H1 (cell line): ENCODE data around the gene RBM10. TPM values are rescaled to one million over a fixed set of nuclear protein-coding genes. Genes with fewer than 3 reads are reported as not detected.
"Not testable (repeated sequence)": the region's sequence is repeated elsewhere in the genome, so short reads cannot be mapped to it uniquely, and the experiment has no call there.

Experiments used
- CTCF ChIA-PET: fragments of 300-600 bp; sonication (Branson Sonifier 250); formaldehyde crosslinking; loops from one replicate; lab custom pipeline; 2021; ENCODE audit not compliant: partially characterized antibody; lab: Charles Lee
- POLR2A ChIA-PET: fragments of 300-600 bp; sonication (Branson Sonifier 250); formaldehyde crosslinking; loops from one replicate; lab custom pipeline; 2021; ENCODE audit warnings: inconsistent platforms; ENCODE audit not compliant: partially characterized antibody; lab: Charles Lee
- DNase-seq, 2 experiments: peaks; one replicate each; pipeline versions ENCODE4 v3.0.0 to v3.0.0-alpha.2; 2010 to 2022; ENCODE audit warnings: low spot score in 2 of 2, low read depth in 1 of 2, mixed read lengths in 1 of 2
- FAIRE-seq: peaks from 2 replicates; lab custom pipeline; 2011; peaks lifted over from hg19 to GRCh38; lab: Jason Lieb, UNC
- H2AFZ ChIP-seq: 2 replicates; pipeline ENCODE4 v1.8.1; 2012; ENCODE audit warnings: low read length, inconsistent platforms
- H2AK5ac ChIP-seq: 2 replicates; pipeline ENCODE4 v1.6.1; 2013; ENCODE audit warnings: low read depth, low read length
- H2BK120ac ChIP-seq: replicated peaks from 2 replicates; pipeline ENCODE3; 2013; ENCODE audit warnings: low read depth, low read length, inconsistent platforms
- H2BK12ac ChIP-seq: 2 replicates; pipeline ENCODE4 v1.6.1; 2013; ENCODE audit warnings: low read depth, low read length
- H2BK15ac ChIP-seq: 2 replicates; pipeline ENCODE4 v1.6.1; 2013; ENCODE audit warnings: low read length
- H2BK20ac ChIP-seq: 2 replicates; pipeline ENCODE4 v1.6.1; 2013; ENCODE audit warnings: low read length
- H2BK5ac ChIP-seq: 2 replicates; pipeline ENCODE4 v1.6.1; 2013; ENCODE audit warnings: low read depth, low read length
- H3K14ac ChIP-seq: 2 replicates; pipeline ENCODE4 v1.6.1; 2013; ENCODE audit warnings: inconsistent platforms; ENCODE audit not compliant: insufficient read length
- H3K18ac ChIP-seq: 2 replicates; pipeline ENCODE4 v1.6.1; 2013; ENCODE audit warnings: low read length; ENCODE audit errors: extremely low read depth
- H3K23ac ChIP-seq: 2 replicates; pipeline ENCODE4 v1.6.1; 2013; ENCODE audit warnings: inconsistent platforms; ENCODE audit not compliant: insufficient read length
- H3K23me2 ChIP-seq: 2 replicates; pipeline ENCODE4 v1.6.1; 2013; ENCODE audit warnings: low read depth, low read length
- H3K27ac ChIP-seq: 2 replicates; pipeline ENCODE4 v1.6.1; 2011; ENCODE audit warnings: low read depth, low read length, inconsistent platforms
- H3K27me3 ChIP-seq, 4 experiments: replicated peaks in 1 of 4; 1 replicate in 1 of 4; 2 replicates in 3 of 4; pipeline versions ENCODE4 v1.6.1 to v1.8.1; 2011 to 2013; ENCODE audit warnings: low read length in 3 of 4, mild to moderate bottlenecking in 3 of 4, inconsistent platforms in 2 of 4, mixed read lengths in 2 of 4, moderate library complexity in 1 of 4; ENCODE audit not compliant: control insufficient read depth in 3 of 4, insufficient read depth in 3 of 4; ENCODE audit errors: extremely low read depth in 1 of 4
- H3K36me3 ChIP-seq, 4 experiments: 2 replicates each; pipeline versions ENCODE4 v1.6.1 to v1.8.1; 2011 to 2013; ENCODE audit warnings: mild to moderate bottlenecking in 4 of 4, low read length in 3 of 4, moderate library complexity in 2 of 4, control low read depth in 1 of 4, inconsistent platforms in 1 of 4; ENCODE audit not compliant: insufficient read depth in 4 of 4, control insufficient read depth in 2 of 4
- H3K4ac ChIP-seq: replicated peaks from 2 replicates; pipeline ENCODE3; 2013; ENCODE audit warnings: low read length, low read depth, mixed read lengths, inconsistent platforms; ENCODE audit not compliant: insufficient read length
- H3K4me1 ChIP-seq, 4 experiments: replicated peaks in 1 of 4; 1 replicate in 1 of 4; 2 replicates in 3 of 4; pipeline versions ENCODE4 v1.6.1 to v1.8.1; 2011 to 2013; ENCODE audit warnings: low read length in 3 of 4, inconsistent platforms in 2 of 4, mixed read lengths in 1 of 4; ENCODE audit not compliant: insufficient read depth in 4 of 4, control insufficient read depth in 3 of 4
- H3K4me2 ChIP-seq, 2 experiments: 2 replicates each; pipeline versions ENCODE4 v1.6.1 to v1.8.1; 2011 to 2013; ENCODE audit warnings: low read depth in 2 of 2, low read length in 2 of 2, control low read depth in 1 of 2, inconsistent platforms in 1 of 2, mild to moderate bottlenecking in 1 of 2; ENCODE audit not compliant: insufficient read depth in 1 of 2
- H3K4me3 ChIP-seq, 4 experiments: fragments of 200-600, 300-600 bp in 1 of 4; sonication (generic), shearing (Covaris generic), sonication (Bioruptor Twin) in 1 of 4; 2 replicates each; pipeline versions ENCODE4 v1.5.1 to v1.8.1; 2011 to 2016; ENCODE audit warnings: low read length in 4 of 4, low read depth in 3 of 4, control low read depth in 2 of 4, inconsistent platforms in 2 of 4, mild to moderate bottlenecking in 2 of 4, mixed read lengths in 1 of 4, moderate library complexity in 1 of 4; ENCODE audit not compliant: insufficient read depth in 2 of 4; ENCODE audit errors: extremely low read depth in 1 of 4
- H3K56ac ChIP-seq: replicated peaks from 2 replicates; pipeline ENCODE3; 2013; ENCODE audit warnings: low read depth, mild to moderate bottlenecking, mixed read lengths, low read length, inconsistent platforms; ENCODE audit not compliant: insufficient read length
- H3K79me1 ChIP-seq: 2 replicates; pipeline ENCODE4 v1.6.1; 2013; ENCODE audit warnings: low read depth, low read length, control low read depth
- H3K79me2 ChIP-seq, 2 experiments: 2 replicates each; pipeline versions ENCODE4 v1.6.1 to v1.8.1; 2012 to 2013; ENCODE audit warnings: low read length in 2 of 2, mild to moderate bottlenecking in 2 of 2, inconsistent platforms in 1 of 2; ENCODE audit not compliant: insufficient read depth in 2 of 2, control insufficient read depth in 1 of 2
- H3K9ac ChIP-seq, 4 experiments: replicated peaks in 1 of 4; 1 replicate in 1 of 4; 2 replicates in 3 of 4; pipeline versions ENCODE4 v1.6.1 to v1.8.1; 2011 to 2013; ENCODE audit warnings: low read depth in 3 of 4, low read length in 3 of 4, control low read depth in 2 of 4, mild to moderate bottlenecking in 2 of 4, moderate library complexity in 2 of 4, inconsistent platforms in 1 of 4; ENCODE audit errors: extremely low read depth in 1 of 4
- H3K9me3 ChIP-seq, 2 experiments: 2 replicates each; pipeline versions ENCODE4 v1.6.1 to v1.8.1; 2012 to 2013; ENCODE audit warnings: mild to moderate bottlenecking in 2 of 2, moderate library complexity in 2 of 2, control low read depth in 1 of 2, inconsistent platforms in 1 of 2, low read depth in 1 of 2, low read length in 1 of 2, mixed read lengths in 1 of 2; ENCODE audit not compliant: insufficient read depth in 2 of 2
- H4K20me1 ChIP-seq, 2 experiments: replicated peaks in 1 of 2; 2 replicates each; pipeline versions ENCODE3 to v1.8.1; 2011 to 2013; ENCODE audit warnings: inconsistent platforms in 2 of 2, low read length in 2 of 2, mild to moderate bottlenecking in 1 of 2; ENCODE audit not compliant: insufficient read depth in 2 of 2, control insufficient read depth in 1 of 2
- H4K5ac ChIP-seq: 2 replicates; pipeline ENCODE4 v1.6.1; 2013; ENCODE audit warnings: low read length, low read depth, mixed read lengths, inconsistent platforms; ENCODE audit not compliant: insufficient read length
- H4K8ac ChIP-seq: 2 replicates; pipeline ENCODE4 v1.8.0; 2013; ENCODE audit warnings: mild to moderate bottlenecking, moderate library complexity, low read length, inconsistent platforms; ENCODE audit not compliant: insufficient read depth; ENCODE audit errors: extremely low read depth
- H4K91ac ChIP-seq: replicated peaks from 2 replicates; pipeline ENCODE3; 2013; ENCODE audit warnings: low read length, mixed read lengths, inconsistent platforms; ENCODE audit not compliant: insufficient read length
- WGBS, 2 experiments: shearing (Covaris generic) in 1 of 2; methylation state at CpG; one replicate each; pipeline versions ENCODE4 v1.1.6 to v1.1.7; 2013 to 2015; ENCODE audit warnings: low lambda C conversion rate in 2 of 2, mixed read lengths in 2 of 2, inconsistent platforms in 1 of 2, low coverage in 1 of 2, missing lambda C conversion rate in 1 of 2; ENCODE audit not compliant: insufficient replicate concordance in 2 of 2, insufficient coverage in 1 of 2, insufficient read length in 1 of 2; ENCODE audit errors: extremely low coverage in 1 of 2, missing lambda C conversion rate in 1 of 2; 5-methylcytosine and 5-hydroxymethylcytosine counted together
- polyA plus RNA-seq, 7 experiments: library from polyadenylated mRNA; depleted of rRNA in 3 of 7; stranded (reverse) in 5 of 7; unstranded in 2 of 7; fragments of >200 nt in 5 of 7; fragments of 200-250 nt in 2 of 7; gene quantifications; 1 replicate in 5 of 7; 2 replicates in 1 of 7; 4 replicates in 1 of 7; pipeline versions ENCODE4 v1.2.1 to v1.2.3, GENCODE V29; 2011 to 2013; ENCODE audit warnings: missing spikeins in 2 of 7, mixed read lengths in 2 of 7
- total RNA-seq: library from RNA; stranded (reverse); fragmentation: NEBNext Ultra II Directional; extraction: Animal tissue kit (Norgen Biotek cat#: 25700); gene quantifications from 2 replicates; pipeline ENCODE4 v1.2.1, GENCODE V29; 2021

Gene RBM10
- total and polyA plus RNA-seq, 2 of the 8 experiments (the other 6 are each of a cell fraction or from before 2014, with no cell fraction given): 35.7 to 64.0 TPM

GRCh38 chrX:47116551-47117110, 28.4 kb upstream of the RBM10 start:
- H3K36me3 ChIP-seq, H3K9me3 ChIP-seq, H3K4me3 ChIP-seq, H4K91ac ChIP-seq, H2BK20ac ChIP-seq, H3K14ac ChIP-seq, H3K4me2 ChIP-seq, H2AFZ ChIP-seq, H3K4me1 ChIP-seq, H2BK120ac ChIP-seq, H3K27ac ChIP-seq, H3K56ac ChIP-seq, H4K20me1 ChIP-seq, H4K8ac ChIP-seq, DNase-seq, H3K23me2 ChIP-seq, H2AK5ac ChIP-seq, H3K9ac ChIP-seq, H3K4ac ChIP-seq, H3K18ac ChIP-seq, H2BK12ac ChIP-seq, FAIRE-seq, H3K27me3 ChIP-seq, H3K79me2 ChIP-seq, H4K5ac ChIP-seq, H3K23ac ChIP-seq, H2BK5ac ChIP-seq, H2BK15ac ChIP-seq, H3K79me1 ChIP-seq: not testable (repeated sequence)
- CTCF ChIA-PET: interaction anchor here (0.6 to 0.8 kb wide), 2 partner anchors 23 to 268 kb away, joined by 3 read pairs; no protein-coding TSS in a partner anchor
- POLR2A ChIA-PET: interaction anchor here (0.9 kb wide), 1 partner anchor 18 kb away, joined by 3 read pairs; no protein-coding TSS in a partner anchor
- WGBS, 2 experiments: 90% methylated on average over 3 of the region's 7 CpGs; no CpG with 5 or more reads in 1 of the 2 experiments

DNA sequence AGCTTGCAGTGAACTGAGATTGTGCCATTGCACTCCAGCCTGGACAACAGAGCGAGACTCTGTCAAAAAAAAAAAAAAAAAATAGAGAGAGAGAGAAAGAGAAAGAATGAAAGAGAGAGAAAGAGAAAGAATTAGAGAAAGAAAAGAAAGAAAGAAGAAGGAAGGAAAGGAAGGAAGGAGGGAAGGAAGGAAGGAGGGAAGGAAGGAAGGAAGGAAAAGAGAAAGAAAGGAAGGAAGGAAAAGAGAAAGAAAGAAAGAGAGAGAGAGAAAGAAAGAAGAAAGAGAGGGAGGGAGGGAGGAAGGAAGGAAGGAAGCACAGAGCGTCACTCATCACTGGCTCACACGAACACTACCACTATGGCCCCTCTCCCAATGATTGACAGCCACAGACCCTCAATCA, 20.6 kb upstream of the RBM10 start:
- H3K36me3 ChIP-seq, H3K27ac ChIP-seq, H2AFZ ChIP-seq, H3K23ac ChIP-seq, POLR2A ChIA-PET, H3K56ac ChIP-seq, H4K8ac ChIP-seq, H4K20me1 ChIP-seq, H3K79me1 ChIP-seq, H2BK20ac ChIP-seq, H3K18ac ChIP-seq, H3K4me1 ChIP-seq, H2BK5ac ChIP-seq, H3K23me2 ChIP-seq, H4K91ac ChIP-seq, H2AK5ac ChIP-seq, H3K79me2 ChIP-seq, DNase-seq, H3K27me3 ChIP-seq, H3K9ac ChIP-seq, H3K4ac ChIP-seq, H4K5ac ChIP-seq, H2BK120ac ChIP-seq, FAIRE-seq, H3K4me3 ChIP-seq, H3K9me3 ChIP-seq, CTCF ChIA-PET, H2BK12ac ChIP-seq, H3K4me2 ChIP-seq, H2BK15ac ChIP-seq, H3K14ac ChIP-seq: not testable (repeated sequence)
- WGBS, 2 experiments: 88% methylated on average over 2 of the region's 3 CpGs; no CpG with 5 or more reads in 1 of the 2 experiments
